Occipital lobe (tissue), 2 donors: ENCODE measurements around the gene FPGS. TPM values are rescaled to one million over a fixed set of nuclear protein-coding genes. Genes with fewer than 3 reads are reported as not detected.
"Not testable (repeated sequence)": the region's sequence is repeated elsewhere in the genome, so short reads cannot be mapped to it uniquely, and the experiment has no call there.

Experiments
- DNase-seq: peaks from one replicate; lab custom pipeline; 2025; lab: John Stamatoyannopoulos, UW
- total RNA-seq: library from RNA; depleted of rRNA; stranded (reverse); fragments of >200 nt; gene quantifications from one replicate; pipeline ENCODE4 v1.2.3, GENCODE V29; 2014

Gene FPGS, protein sequence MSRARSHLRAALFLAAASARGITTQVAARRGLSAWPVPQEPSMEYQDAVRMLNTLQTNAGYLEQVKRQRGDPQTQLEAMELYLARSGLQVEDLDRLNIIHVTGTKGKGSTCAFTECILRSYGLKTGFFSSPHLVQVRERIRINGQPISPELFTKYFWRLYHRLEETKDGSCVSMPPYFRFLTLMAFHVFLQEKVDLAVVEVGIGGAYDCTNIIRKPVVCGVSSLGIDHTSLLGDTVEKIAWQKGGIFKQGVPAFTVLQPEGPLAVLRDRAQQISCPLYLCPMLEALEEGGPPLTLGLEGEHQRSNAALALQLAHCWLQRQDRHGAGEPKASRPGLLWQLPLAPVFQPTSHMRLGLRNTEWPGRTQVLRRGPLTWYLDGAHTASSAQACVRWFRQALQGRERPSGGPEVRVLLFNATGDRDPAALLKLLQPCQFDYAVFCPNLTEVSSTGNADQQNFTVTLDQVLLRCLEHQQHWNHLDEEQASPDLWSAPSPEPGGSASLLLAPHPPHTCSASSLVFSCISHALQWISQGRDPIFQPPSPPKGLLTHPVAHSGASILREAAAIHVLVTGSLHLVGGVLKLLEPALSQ
- total RNA-seq = 18.1 TPM

DNA sequence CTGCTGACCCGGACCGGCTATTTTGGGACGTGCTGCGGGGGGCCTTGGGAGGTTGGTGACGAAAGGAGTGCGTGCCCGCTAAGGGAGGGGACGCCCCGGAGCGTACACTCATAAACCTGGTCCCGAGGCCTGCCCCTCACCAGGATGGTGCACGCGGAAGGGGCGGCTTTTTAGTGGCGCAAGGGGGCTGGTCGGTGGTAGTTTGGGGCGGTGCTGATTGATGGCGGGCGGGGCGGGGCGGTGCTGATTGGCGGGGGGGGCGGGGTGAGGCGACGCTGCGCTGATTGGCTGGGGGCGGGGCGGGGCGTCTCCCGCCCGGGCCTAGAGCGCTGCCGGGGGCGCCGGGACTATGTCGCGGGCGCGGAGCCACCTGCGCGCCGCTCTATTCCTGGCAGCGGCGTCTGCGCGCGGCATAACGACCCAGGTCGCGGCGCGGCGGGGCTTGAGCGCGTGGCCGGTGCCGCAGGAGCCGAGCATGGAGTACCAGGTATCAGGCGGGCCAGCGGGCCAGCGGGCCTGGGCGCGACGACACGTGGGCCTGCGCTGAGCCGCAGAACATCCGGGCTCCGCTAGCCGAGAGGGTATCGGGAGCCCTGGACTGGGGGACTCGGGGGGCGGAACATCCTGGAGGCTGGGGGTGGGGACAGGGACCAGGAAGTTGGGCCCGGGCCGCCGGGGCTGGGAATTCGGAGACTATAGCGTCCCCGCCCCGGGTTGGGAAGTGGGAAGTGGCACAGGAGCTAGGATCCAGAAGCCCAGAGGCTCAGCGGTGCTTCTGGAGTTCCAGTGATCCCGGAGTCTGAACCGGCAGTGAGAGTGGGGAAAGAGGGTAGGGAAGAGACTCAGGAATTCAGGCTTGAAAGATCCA is at the start of gene FPGS:
Gene FPGS (plus strand): TSS at position 307 of the 868 bp plus-strand sequence. CDS start 43 bp downstream, at position 350.
- peak; percentile 87 for DNase-seq

GRCh38 chr9:127753148-127753547 is 49.5 kb upstream of the FPGS start:
- no peak for DNase-seq

- no peak for DNase-seq
Measured at GRCh38 chr9:127753622-127754021, 49.1 kb upstream of the FPGS start.

DNA sequence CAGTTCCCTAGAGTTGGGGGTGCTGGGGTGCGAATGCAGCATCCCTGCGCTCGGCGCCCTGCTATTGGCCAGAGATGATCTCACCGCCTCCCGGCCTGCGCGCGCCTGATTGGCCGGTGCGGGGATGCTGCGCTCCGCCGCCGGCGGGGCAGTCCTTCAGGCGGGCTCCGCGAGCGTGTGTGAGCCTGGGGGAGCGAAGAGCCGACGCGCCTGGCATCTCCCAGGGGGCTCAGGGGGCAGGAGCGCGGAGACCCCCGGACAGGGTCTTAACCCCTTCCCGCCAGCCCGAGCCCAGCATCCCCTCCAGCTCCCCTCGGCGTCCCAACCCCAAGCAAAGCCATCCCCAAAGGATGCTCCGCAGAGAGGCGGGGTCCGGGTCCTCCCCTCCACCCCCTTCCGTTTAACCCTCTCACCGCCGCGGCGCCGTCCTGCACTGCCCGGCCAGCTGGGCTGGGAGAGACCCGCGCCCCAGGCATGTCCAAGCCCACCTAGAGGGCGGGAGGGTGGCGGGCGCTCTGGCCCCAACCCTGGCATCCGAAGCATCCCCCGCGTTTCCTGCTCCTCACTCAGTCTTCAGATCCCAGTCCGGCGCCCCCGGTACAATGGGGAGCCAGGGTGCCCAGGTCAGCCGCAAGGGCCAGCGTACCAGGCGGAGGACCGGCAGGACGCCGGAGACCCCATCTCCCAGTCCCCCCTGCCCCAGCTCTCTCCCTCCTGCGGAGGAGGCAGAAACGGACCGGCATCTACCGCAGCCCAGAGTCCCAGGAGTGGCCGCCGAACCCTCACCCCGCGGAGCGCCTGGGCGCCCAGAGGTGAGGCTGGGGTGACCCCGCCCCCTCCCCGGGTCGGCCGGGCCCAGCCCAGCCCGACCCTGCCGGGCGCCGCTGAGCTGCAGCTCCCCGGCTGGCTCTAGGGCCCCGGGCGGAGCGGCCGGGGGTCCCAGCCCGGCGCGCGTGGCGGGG is 48.3 kb upstream of the FPGS start:
- peak; percentile 64 for DNase-seq

- DNase-seq = no peak
Measured at GRCh38 chr9:127755061-127756060, 47.3 kb upstream of the FPGS start.

DNA sequence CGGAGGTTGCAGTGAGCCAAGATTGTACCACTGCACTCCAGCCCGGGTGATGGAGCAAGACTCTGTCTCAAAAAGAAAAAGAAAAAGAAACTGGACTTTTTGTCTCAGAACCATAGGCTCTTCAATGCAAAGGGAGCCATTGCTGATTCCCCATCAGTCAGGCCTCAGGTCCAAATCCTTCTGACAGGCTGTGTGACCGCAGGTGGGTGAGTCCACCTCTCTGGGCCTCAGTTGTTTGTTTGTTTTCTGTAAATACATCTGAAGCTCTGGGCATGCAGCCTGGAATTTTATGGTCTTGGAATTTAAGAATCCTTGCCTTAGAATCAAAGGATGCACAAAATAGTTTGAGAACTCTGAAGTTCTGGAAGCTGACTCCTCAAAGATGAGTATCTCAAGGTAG is 46.4 kb upstream of the FPGS start:
- DNase-seq = no peak

- not testable (repeated sequence) for DNase-seq
Measured at GRCh38 chr9:127756776-127757175, 45.9 kb upstream of the FPGS start.

- DNase-seq = no peak
Measured at GRCh38 chr9:127758843-127759242, 43.8 kb upstream of the FPGS start.

DNA sequence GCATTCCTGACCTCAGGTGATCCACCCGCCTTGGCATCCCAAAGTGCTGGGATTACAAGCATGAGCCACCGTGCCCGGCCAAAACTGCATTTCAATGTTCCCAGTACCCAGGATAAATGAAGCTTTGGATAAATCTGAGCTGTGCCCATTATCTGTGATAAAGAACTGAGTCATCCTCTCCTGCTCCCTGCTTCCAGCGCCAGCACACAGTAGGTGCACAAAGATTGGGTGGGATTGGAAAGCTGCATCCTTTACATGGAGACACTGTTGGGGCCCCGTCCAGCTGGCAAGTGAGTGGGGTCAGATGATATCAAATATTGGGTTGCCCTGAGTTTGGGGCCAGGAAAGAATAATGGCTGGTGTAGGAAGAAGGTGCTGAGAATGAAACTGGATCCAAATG is 41.6 kb upstream of the FPGS start:
- no peak for DNase-seq

- DNase-seq = no peak
Measured at GRCh38 chr9:127761491-127761956, 41.2 kb upstream of the FPGS start.

DNA sequence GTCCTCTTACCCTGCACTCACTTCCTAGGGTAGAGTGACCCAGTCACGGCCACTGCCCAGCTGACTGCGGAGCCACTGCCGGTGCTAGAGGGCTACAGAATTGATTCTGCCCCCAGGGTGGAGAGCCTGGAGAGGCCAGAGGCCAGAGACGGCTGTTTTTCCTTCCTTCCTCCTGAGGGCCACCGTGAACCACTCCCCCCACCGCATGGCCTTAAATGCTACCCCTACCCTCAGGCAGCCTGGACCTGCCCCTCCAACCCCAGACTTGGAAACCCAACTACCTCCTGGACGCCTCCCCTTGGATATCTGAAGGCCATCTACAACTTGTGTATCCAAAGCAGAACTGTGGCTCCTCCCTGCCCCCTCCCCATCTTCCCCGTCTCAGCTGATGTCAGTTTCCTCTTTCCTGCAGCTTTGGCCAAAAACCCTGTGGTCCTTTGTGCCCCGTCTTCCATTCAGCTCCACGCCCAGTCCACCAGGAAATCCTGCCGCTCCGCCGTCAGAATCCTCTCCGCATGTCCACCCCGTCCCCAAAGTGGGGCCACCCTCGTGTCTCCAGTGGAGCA is 40.5 kb upstream of the FPGS start:
- DNase-seq = no peak

- DNase-seq = no peak
Measured at GRCh38 chr9:127763918-127764384, 38.7 kb upstream of the FPGS start.

DNA sequence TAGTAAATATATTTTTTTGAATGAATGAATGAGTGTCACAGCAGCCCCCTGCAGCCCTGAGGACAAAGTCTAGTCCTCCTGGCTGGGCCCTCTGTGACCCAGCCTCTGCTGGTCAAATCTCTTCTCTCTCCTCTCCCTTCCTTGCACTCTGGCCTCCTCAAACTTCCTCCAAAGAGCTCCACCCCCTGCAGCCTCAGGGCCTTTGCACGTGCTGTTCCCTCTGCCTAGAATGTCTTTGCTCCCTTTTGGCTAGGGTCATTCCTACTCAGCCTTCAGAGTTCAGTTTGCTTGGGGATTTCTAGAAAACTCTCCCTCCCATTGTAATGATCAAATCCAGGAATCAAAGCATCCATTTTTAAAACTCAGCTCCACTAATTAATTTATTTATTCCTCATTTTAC is 37.3 kb upstream of the FPGS start:
- DNase-seq = no peak

DNA sequence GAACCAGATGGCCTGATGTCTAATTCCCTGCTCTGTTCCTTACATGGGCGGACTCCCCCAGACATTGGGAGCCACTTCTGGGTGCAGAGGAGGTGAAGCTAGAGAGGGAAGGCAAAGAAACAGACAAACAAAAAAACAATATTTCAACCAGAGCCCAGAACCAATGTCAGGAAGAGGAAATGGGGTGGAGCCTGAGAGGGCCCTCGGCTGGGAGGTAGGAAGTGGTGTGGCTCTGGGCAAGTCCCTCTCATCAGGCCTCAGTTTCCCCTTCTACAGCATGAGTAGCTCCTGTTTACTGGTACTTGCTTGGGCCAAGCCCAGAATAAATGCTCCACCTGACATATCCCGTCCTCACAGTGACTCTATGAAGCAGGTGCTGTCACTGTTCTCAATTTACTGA is 35.3 kb upstream of the FPGS start:
- no peak for DNase-seq

- DNase-seq = no peak
Measured at GRCh38 chr9:127767909-127768331, 34.8 kb upstream of the FPGS start.

DNA sequence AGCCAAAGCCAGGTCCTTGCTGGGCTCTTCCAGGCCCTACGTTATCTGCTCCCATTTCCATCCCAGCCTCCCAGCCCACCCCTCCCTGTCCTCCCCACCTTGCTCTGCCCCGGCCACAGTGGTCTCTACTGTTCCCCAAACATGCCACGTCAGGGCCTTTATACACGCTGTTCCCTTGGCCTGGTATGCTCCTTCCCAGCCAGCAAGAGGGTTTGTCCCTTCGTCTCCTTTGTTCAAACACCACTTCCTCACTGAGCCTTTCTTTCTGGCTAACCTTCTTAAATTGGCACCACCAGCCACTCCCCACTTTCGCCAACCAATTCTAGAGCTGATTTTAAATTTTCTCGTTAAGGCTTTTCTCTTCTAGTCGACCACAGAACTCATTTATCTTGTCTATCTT is 34.0 kb upstream of the FPGS start:
- DNase-seq = no peak

GRCh38 chr9:127769101-127769500 is 33.6 kb upstream of the FPGS start:
- no peak for DNase-seq

DNA sequence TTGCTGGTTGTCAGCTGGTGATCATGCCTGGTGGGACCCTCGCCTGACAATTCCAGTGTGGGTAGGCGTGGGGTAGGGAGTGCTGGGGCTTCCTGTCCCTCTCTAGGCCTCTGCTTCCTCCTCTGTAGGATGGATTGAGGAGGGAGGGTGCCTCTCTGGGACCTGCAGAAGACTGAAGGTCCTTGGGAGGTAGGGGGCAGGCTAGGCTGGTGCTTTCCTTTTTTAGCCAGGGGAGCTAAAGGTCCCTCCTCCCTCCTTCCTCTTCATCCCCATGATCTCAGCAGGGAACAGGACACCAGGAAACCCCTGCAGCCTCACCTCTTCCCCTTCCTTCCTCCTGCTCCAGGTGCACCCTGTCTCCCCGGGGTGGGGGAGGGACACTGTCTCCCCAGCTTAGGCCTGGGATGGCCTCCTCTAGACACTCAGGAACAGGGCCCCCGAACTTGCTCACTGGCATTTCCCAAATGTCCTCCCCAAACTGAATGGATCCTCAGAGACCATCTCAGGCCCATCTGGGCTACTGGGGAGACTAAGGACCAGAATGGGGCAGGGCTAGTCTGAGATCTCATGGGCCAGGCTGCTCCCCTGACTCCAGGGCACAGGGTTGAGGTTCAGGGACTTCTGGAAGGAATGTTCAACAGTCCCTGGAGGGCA is 32.6 kb upstream of the FPGS start:
- DNase-seq = no peak

DNA sequence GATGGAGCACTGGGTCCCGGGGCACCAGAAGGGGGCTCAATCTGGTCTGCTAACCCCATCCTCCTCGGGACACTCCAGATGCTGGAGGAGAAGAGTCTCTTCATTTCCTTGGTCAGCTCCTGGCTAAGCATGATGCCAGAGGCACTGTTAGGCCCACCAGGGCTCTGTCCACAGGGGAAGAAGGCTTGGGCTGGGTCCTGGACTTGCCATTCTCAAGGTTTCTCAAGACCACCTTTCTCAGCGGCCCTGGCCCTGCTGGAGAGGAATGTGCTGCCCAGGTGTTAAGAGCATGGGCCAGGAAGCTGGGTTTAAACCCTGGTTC is 32.1 kb upstream of the FPGS start:
- DNase-seq = no peak
